SK-N-SH (cell line): ENCODE data around the gene PEMT.

Experiments
- CTCF ChIP-seq: fragments of 200-600 bp; sonication (generic); IDR thresholded peaks from 2 replicates; pipeline ENCODE4 v1.6.1; 2017; ENCODE audit warnings: antibody characterized with exemption, mild to moderate bottlenecking, moderate library complexity
- EP300 ChIP-seq, 2 experiments: IDR thresholded peaks; 2 replicates each; pipeline versions ENCODE4 v1.4.0 to v1.6.1; 2012; ENCODE audit warnings: borderline replicate concordance in 1 of 2, low read depth in 1 of 2, low read length in 1 of 2
- GABPA ChIP-seq: IDR thresholded peaks from 2 replicates; pipeline ENCODE4 v1.4.0; 2012; ENCODE audit warnings: low read depth, mild to moderate bottlenecking
- MAX ChIP-seq: IDR thresholded peaks from 2 replicates; pipeline ENCODE4 v1.4.0; 2012; ENCODE audit warnings: low read depth
- MXI1 ChIP-seq: IDR thresholded peaks from 2 replicates; pipeline ENCODE4 v1.6.1; 2012; ENCODE audit warnings: mild to moderate bottlenecking, low read depth, low read length, improper control_type of control experiment
- POLR2AphosphoS5 ChIP-seq: IDR thresholded peaks from 2 replicates; pipeline ENCODE4 v1.6.1; 2012; ENCODE audit warnings: low read depth, low read length
- RAD21 ChIP-seq: IDR thresholded peaks from 2 replicates; pipeline ENCODE4 v1.6.1; 2012; ENCODE audit warnings: mild to moderate bottlenecking, low read length
- SIN3A ChIP-seq: IDR thresholded peaks from 2 replicates; pipeline ENCODE4 v1.6.1; 2012; ENCODE audit warnings: low read depth, mild to moderate bottlenecking, low read length, moderate library complexity, borderline replicate concordance
- SMC3 ChIP-seq: IDR thresholded peaks from 2 replicates; pipeline ENCODE4 v1.6.1; 2012; ENCODE audit warnings: low read depth, low read length, improper control_type of control experiment
- USF1 ChIP-seq: IDR thresholded peaks from 2 replicates; pipeline ENCODE4 v1.4.0; 2012; ENCODE audit warnings: low read depth, borderline replicate concordance

GRCh38 chr17:17582372-17582771 lies 9.1 kb downstream of the PEMT start:
- TF ChIP-seq POLR2AphosphoS5 (no peak), CTCF (no peak), RAD21 (no peak), USF1 (no peak), SIN3A (no peak), MXI1 (no peak), MAX (no peak), GABPA (no peak), EP300 (IDR thresholded peaks at IDR 0.05; ENCODE audit: borderline replicate concordance in 1 of 2, low read depth in 1 of 2, low read length in 1 of 2) (no peak), SMC3 (no peak)
